Left ventricle myocardium superior (tissue), 1 donor: ENCODE measurements around the gene MAPK13. TPM values are rescaled to one million over a fixed set of nuclear protein-coding genes. Genes with fewer than 3 reads are reported as not detected.
A peak's percentile ranks its signal among the peaks of the same experiment; 100 is the strongest.
"Not testable (repeated sequence)": the region's sequence is repeated elsewhere in the genome, so short reads cannot be mapped to it uniquely, and the experiment has no call there.

Experiments used
- ATAC-seq: fragments of 200-7000 bp; cut with Tn5 transposase; one replicate; pipeline ENCODE4 v1.9.1; 2020; ENCODE audit warnings: mild to moderate bottlenecking, moderate library complexity
- DNase-seq: peaks from one replicate; pipeline ENCODE4 v3.0.0-alpha.2; 2020
- intact Hi-C: fragments of 100-400 bp; cut with micrococcal nuclease; formaldehyde crosslinking; loops from one replicate; pipeline ENCODE4 v1.11.0; 2022
- total RNA-seq: library from RNA; stranded (reverse); fragmentation: NEBNext Ultra II Directional; extraction: Animal tissue kit (Norgen Biotek cat#: 25700); gene quantifications from one replicate; pipeline ENCODE4 v1.2.1, GENCODE V29; 2021
- donor health status: DM: no; HTN: yes; CAD: no; lungs with severe emphysema.

MAPK13 gene
- total RNA-seq, 1 donor from 2014 or later = 0.87 TPM

GRCh38 chr6:36124881-36125280, 5.4 kb upstream of the MAPK13 start:
- ATAC-seq = no peak
- intact Hi-C loops = no loop called here
- DNase-seq = no peak

- intact Hi-C loops = no loop called here
- no peak for ATAC-seq
- DNase-seq = no peak
Measured at GRCh38 chr6:36125575-36125974, 4.7 kb upstream of the MAPK13 start.

GRCh38 chr6:36126121-36126520, 4.2 kb upstream of the MAPK13 start:
- DNase-seq (no peak), ATAC-seq (no peak)
- intact Hi-C loops = no loop called here

GRCh38 chr6:36126553-36127458, 3.5 kb upstream of the MAPK13 start:
- ATAC-seq (no peak), DNase-seq (no peak)
- intact Hi-C loops = no loop called here

- intact Hi-C loops = no loop called here
- peak; percentile 47 for DNase-seq
Measured at GRCh38 chr6:36127462-36128016, 2.8 kb upstream of the MAPK13 start.

GRCh38 chr6:36128073-36128472, 2.2 kb upstream of the MAPK13 start:
- ATAC-seq (no peak), DNase-seq (no peak)
- intact Hi-C loops = no loop called here

More at GRCh38 chr6:36127462-36128016, 2.8 kb upstream of the MAPK13 start:
- ATAC-seq = peak; percentile 17

- no peak for DNase-seq
- no peak for ATAC-seq
- intact Hi-C loops = no loop called here
Measured at GRCh38 chr6:36128793-36129192, 1.5 kb upstream of the MAPK13 start.

- DNase-seq, ATAC-seq, intact Hi-C loops: not testable (repeated sequence)
Measured at GRCh38 chr6:36129334-36129733, 979 bp upstream of the MAPK13 start.

- DNase-seq = peak; percentile 56
- intact Hi-C loops = no loop called here
- peak; percentile 41 for ATAC-seq
Measured at GRCh38 chr6:36130667-36131510, 576 bp downstream of the MAPK13 start.

GRCh38 chr6:36131511-36132245, 1.4 kb downstream of the MAPK13 start:
- DNase-seq = peak; percentile 45
- intact Hi-C loops = no loop called here
- peak; percentile 32 for ATAC-seq

- ATAC-seq = no peak
- intact Hi-C loops = no loop called here
- DNase-seq = no peak
Measured at GRCh38 chr6:36132246-36132895, 2.1 kb downstream of the MAPK13 start.

GRCh38 chr6:36133148-36133547, 2.8 kb downstream of the MAPK13 start:
- DNase-seq = no peak
- intact Hi-C loops = no loop called here

GRCh38 chr6:36133912-36134311, 3.6 kb downstream of the MAPK13 start:
- intact Hi-C loops = no loop called here
- DNase-seq (no peak), ATAC-seq (no peak)

More at GRCh38 chr6:36133148-36133547, 2.8 kb downstream of the MAPK13 start:
- ATAC-seq = no peak

- ATAC-seq = no peak
- intact Hi-C loops = no loop called here
- no peak for DNase-seq
Measured at GRCh38 chr6:36135053-36135731, 4.9 kb downstream of the MAPK13 start.

GRCh38 chr6:36136034-36136433, 5.7 kb downstream of the MAPK13 start:
- ATAC-seq = no peak
- DNase-seq = no peak
- intact Hi-C loops = no loop called here

GRCh38 chr6:36136551-36136950, 6.2 kb downstream of the MAPK13 start:
- intact Hi-C loops = no loop called here
- DNase-seq (no peak), ATAC-seq (no peak)

- intact Hi-C loops = no loop called here
- DNase-seq (no peak), ATAC-seq (no peak)
Measured at GRCh38 chr6:36138667-36139066, 8.4 kb downstream of the MAPK13 start.

GRCh38 chr6:36139431-36139830, 9.1 kb downstream of the MAPK13 start:
- DNase-seq = no peak
- intact Hi-C loops = no loop called here
- ATAC-seq = no peak
